GM21367 (cell line): ENCODE results near the gene CD84.
"Not testable (repeated sequence)": the region's sequence is repeated elsewhere in the genome, so short reads cannot be mapped to it uniquely, and the experiment has no call there.

Source experiments
- ATAC-seq: cut with Tn5 transposase; IDR thresholded peaks from one replicate; pipeline ENCODE4 v1.9.1; 2021; ENCODE audit not compliant: unreplicated experiment

The CD84 gene

GRCh38 chr1:160579216-160579701, at the start of gene CD84:
CD84 (minus strand) TSS chr1:160579496; CDS start chr1:160579437, 59 bp downstream.
- ATAC-seq, result no peak

- no peak for ATAC-seq
Measured at GRCh38 chr1:160628799-160629263, 49.5 kb upstream of the CD84 start.

DNA sequence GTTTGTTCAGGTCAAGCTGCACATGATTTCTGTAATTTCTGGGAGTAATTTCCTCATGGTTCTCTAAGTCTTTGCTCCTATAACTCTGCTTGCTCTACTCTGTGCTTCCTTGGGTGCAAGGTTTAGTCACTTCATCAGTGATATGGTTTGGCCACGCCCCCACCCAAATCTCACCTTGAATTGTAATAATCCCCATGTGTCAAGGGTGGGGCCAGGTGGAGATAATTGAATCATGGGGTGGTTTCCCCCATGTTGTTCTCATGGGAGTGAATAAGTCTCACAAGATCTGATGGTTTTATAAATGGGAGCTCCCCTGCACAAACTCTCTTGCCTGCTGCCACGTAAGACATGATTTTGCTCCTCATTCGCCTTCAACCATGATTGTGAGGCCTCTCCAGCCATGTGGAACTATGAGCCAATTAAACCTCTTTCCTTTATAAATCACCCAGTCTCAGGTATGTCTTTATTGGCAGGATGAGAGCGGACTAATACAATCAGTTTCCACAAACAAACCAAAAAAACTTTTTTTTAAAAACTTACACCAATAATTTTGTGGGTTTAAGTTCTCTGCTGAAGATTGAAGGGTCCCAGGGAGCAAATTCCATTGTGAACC, 48.5 kb upstream of the CD84 start:
- not testable (repeated sequence) for ATAC-seq

- peak; percentile 29 for ATAC-seq
Measured at GRCh38 chr1:160626509-160627342, 47.4 kb upstream of the CD84 start.

DNA sequence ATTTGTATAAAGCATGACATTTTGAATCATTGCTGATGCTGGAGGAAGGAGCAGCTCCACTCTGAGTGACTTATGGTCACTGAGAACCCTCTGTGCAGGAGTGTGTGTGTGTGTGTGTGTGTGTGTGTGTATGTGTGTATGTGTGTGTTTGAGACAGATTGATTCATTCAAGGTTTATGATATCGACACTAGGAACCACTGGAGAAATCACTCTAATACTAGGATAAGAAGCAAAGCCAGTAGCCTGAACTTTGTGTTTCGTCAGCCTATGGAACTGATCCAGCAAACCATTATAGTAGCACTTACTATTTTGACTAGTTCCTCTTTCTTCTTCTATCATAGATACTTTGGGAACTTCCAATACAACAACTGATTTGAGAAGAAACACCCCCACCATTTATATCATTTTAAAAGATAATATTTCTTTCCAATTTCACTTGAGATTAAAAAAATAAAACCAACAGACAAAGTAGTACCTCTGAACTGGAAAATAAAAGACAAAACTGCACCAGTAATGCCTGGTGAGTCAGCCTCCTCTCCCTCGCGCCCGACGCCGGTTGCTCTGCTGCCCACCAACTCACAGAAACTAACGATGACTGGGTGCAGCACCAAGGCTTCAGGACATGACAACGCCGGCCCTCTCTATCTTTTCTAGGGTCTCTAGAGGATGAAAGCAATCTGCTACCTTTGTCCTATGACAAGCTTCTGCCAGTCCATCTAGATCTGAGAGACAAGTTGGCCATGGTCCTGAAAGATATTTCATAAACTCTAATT, 46.6 kb upstream of the CD84 start:
- no peak for ATAC-seq

- ATAC-seq, result no peak
Measured at GRCh38 chr1:160625321-160625720, 46.0 kb upstream of the CD84 start.

- ATAC-seq, result no peak
Measured at GRCh38 chr1:160624464-160624863, 45.2 kb upstream of the CD84 start.

DNA sequence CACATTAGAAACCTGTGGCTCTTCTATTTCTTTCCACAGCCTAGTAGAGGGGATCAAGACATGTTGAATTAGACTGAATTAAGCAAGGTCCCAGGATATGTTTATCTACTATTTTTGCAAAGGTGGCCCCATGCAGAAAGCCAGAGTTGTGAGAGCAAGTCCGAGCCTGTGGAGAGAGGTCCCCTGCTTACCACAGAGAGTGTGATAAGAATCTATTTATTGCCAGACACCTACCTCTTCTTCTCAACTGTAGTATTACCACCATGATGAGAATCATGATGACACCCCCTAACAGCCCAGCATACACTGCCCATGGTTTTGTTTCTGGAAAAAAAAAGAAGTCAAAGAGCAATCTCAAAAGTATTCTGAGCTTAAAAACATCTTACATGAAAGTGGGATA, 44.6 kb upstream of the CD84 start:
- no peak for ATAC-seq

DNA sequence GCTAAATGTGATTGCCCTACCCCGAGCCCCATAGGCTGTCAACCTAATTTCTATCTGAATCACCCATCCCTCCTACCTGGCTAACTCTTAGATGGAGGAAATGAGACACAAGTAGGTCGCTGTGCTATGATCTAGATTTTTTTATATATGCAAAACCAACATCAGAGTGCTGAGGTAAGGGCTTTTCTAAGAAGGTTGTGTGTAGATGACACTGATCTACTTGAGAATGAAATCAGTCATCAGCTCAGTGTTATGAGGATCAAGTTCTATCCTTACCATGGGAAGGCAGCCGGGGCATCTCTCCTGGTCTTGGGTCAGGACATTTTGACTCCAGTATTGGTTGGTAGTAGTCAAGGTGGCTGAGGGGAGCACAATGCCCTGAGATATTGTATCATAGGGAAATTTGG, 43.9 kb upstream of the CD84 start:
- no peak for ATAC-seq

- ATAC-seq, result no peak
Measured at GRCh38 chr1:160622501-160623226, 43.4 kb upstream of the CD84 start.

GRCh38 chr1:160621633-160622413, 42.5 kb upstream of the CD84 start:
- ATAC-seq, result no peak

DNA sequence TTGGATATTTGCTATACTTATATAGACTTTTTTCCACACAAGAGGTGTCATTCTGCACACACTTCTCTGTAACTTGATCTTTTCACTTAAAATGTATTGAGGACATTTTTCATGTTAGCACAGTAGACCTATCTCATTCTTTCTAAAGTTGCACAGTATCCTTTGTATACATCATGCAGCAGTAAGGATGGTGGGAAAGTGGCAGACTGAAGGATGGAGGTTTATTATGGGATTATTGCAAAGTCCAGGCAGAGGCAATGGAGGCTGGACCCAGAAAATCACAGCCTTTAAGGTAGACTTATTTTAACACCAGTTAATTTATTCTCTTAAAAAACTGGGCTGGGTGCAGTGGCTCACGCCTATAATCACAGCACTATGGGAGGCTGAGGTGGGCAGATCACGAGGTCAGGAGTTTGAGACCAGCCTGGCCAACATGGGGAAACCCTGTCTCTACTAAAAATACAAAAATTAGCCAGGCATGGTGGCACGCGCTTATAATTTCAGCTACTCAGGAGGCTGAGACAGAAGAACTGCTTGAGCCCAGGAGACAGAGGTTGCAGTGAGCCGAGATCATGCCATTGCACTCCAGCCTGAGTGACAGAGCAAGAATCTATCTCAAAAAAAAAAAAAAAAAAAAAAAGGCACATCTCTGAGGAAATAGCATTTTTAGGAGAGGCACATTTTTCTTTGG, 41.8 kb upstream of the CD84 start:
- no peak for ATAC-seq

DNA sequence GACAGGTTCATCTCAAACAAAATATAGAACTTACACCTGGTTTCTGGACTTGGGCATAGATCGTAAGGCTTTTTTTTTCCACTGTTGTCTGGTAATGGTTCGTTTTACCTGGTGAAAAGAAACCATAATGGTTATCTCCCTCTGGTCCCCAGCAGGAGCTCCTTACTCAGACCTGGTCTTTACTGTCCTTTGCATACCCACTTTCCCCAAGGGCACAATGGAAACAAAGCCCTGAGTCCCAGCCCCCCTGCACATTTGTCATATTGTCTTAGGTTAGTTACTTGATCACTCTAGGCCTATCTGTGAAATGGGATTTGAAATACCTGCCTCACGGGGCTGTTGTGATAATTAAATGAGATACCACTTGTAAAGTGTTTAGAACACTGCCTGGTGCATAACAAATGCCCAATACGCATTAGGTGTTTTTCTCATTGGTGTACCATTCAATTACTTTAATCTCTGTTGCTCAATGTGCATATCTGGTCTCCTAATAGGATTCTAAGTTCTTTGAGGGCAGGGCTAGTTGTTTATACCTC, 40.5 kb upstream of the CD84 start:
- no peak for ATAC-seq

- no peak for ATAC-seq
Measured at GRCh38 chr1:160618763-160619274, 39.5 kb upstream of the CD84 start.

DNA sequence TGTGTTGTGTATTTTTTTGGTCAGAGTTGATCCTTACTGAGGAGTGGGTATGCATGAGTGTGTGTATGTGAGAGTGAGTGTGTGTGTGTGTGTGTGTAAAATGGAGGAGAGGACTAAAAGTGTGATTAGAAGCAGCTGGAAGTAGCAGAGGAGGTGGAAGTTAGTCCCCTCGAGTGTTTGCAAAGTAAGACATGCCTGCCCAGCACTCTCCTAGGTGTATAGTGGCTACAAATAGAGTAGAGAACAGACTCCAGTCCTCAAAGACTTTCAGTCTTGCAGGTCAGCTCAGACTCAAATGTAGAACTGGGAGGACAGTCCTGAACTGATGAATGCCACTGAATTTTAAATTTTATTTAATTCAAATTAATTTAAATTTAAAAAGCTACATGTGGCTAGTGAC, 39.0 kb upstream of the CD84 start:
- no peak for ATAC-seq

DNA sequence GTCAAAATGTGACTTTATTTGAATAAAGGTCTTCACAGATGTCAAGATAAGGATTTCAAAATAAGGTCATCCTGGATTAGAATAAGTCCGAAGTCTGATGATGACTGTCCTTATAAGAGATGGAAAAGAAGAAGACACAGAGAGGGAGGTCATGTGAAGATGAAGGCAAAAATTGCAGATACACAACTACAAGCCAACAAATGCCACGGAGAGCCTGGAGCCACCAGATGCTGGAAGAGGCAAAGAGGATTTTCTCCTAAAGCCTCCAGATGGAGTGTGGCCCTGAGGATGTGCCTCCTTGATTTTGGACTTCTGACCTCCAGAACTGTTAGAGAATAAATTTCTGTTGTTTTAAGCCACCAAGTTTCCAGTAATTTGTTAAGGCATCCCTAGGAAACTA, 36.4 kb upstream of the CD84 start:
- ATAC-seq, result no peak

- ATAC-seq, result no peak
Measured at GRCh38 chr1:160614410-160614809, 35.1 kb upstream of the CD84 start.

DNA sequence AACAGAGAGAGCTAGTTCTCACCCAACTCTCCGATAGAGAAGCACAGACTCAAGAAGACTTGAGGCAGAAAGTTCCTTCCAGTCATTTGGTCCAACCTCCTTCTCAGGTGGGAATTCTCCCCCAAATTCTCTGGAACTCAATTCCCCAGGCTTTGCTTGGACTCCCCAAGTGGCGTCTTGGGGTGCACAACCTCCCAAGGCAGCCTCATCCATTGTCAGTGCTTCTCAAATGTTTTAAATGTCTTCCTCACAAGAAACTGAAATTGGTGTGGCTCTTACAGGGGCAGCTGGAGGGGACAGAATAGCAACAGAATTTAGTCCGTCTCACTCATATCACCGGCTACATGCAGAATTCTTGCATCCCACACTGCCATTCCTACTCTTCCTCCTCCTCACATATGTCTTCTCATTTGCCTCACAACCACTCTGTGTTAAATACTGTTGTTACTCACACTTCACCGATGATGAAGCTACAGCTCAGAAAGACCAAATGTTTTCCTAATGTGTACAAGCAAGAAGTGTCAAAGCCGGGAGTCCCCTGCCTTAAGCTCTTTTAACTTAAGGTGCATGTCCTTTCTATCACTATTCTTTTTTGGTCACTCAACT, 33.4 kb upstream of the CD84 start:
- ATAC-seq, result no peak
